ENCODE results near the gene TUFT1. TPM values are rescaled to one million over a fixed set of nuclear protein-coding genes. Genes with fewer than 3 reads are reported as not detected.

Gene TUFT1
- total RNA-seq, 1 donor from 2014 or later = 10.5 TPM

- Histone ChIP-seq H3K36me3 (peaks cover 43% of the 10 kb centered on the region), H3K27me3 (ENCODE audit: low read depth) (no peaks in the 10 kb centered on the region)
These were observed 41.3 kb downstream of the TUFT1 start for GRCh38 chr1:151581451-151581850.

DNA sequence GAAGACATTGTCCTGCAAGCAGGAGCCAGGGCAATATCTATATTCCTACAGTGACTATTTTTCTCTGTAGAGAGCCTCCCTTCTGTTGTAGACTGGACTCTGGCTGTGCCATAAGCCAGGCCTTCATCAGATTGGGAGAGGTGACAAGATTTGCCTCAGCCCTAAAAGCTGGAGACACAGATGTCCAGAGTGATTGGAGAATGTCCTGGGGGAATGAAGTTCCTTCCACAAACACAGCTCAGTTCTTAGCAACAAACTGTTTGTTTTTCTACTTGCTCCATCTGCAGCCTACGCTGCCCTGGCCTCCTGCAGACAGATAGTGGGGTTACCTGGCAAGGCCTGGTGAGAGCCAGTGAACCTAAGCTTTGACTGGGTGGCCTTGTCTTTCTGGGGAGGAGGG is 41.8 kb downstream of the TUFT1 start:
- DNase-seq (no peak), ATAC-seq (no peak)
- TF ChIP-seq CTCF (IDR thresholded peaks at IDR 0.05) = no peak
- intact Hi-C loops (cut with DNase I) = no loop called here
- Histone ChIP-seq H3K4me1 (no peaks in the 10 kb centered on the region), H3K9me3 (no peaks in the 10 kb centered on the region), H3K36me3 (peaks cover 43% of the 10 kb centered on the region), H3K27me3 (ENCODE audit: low read depth) (no peaks in the 10 kb centered on the region), H3K4me3 (no peak overlapping the region), H3K27ac (no peak overlapping the region)

More at GRCh38 chr1:151581451-151581850, 41.3 kb downstream of the TUFT1 start:
- intact Hi-C loops (cut with DNase I) = no loop called here
- H3K4me1 ChIP-seq = no peaks in the 10 kb centered on the region
- no peak overlapping the region for H3K4me3 ChIP-seq
- no peak for DNase-seq
- no peak for ATAC-seq
- no peak overlapping the region for H3K27ac ChIP-seq
- no peak for TF ChIP-seq CTCF (IDR thresholded peaks at IDR 0.05)
- no peaks in the 10 kb centered on the region for H3K9me3 ChIP-seq

DNA sequence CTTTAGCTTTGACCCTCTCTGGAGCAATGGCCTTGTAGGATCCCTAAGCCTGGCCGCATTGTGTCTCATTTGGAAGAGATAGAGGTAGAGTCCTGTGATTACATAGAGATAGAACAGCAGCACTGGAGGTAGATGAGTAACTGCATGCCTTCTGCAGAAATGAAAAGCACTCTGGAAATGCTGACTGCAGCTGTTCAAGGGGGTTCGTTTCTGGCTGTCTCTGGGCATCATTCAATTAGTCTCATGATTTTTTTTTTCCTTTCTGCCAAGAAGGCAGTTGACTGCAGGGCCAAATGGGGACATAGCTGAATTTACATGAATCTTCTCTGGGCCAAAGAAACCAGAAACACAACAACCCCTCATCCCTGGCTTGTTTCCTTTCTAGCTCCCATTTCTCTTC is 43.7 kb downstream of the TUFT1 start:
- no peaks in the 10 kb centered on the region for H3K27me3 ChIP-seq (ENCODE audit: low read depth)
- intact Hi-C loops (cut with DNase I) = no loop called here
- no peak for TF ChIP-seq CTCF (IDR thresholded peaks at IDR 0.05)
- peaks cover 38% of the 10 kb centered on the region for H3K36me3 ChIP-seq
- no peak overlapping the region for H3K27ac ChIP-seq
- no peak for ATAC-seq
- H3K4me3 ChIP-seq = no peak overlapping the region
- no peak for DNase-seq
- H3K9me3 ChIP-seq = no peaks in the 10 kb centered on the region
- H3K4me1 ChIP-seq = no peaks in the 10 kb centered on the region

DNA sequence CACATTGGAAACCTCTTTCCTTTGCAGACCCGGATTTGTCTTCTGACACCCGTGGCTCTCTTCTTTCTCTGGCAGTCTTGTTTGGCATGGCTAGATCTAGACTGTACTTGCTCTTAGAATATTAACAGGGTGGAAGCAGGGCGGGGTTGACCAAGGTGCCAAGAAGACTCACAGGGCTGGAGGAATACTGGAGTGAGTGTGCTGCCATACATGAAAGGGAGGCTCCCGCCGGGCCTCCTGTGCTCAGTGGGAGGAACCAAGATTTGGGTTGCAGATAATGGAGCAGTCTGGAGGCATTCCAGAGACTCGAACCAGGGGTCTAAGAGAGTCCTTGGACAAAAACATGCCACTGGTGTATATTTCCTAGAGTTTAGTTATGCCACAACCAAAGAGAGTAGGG is 44.2 kb downstream of the TUFT1 start:
- TF ChIP-seq CTCF (IDR thresholded peaks at IDR 0.05) = no peak
- Histone ChIP-seq H3K27ac (no peak overlapping the region), H3K36me3 (peaks cover 34% of the 10 kb centered on the region), H3K4me1 (no peaks in the 10 kb centered on the region), H3K27me3 (ENCODE audit: low read depth) (no peaks in the 10 kb centered on the region), H3K9me3 (no peaks in the 10 kb centered on the region), H3K4me3 (no peak overlapping the region)
- ATAC-seq (no peak), DNase-seq (no peak)
- intact Hi-C loops (cut with DNase I) = no loop called here

GRCh38 chr1:151584780-151585179 is 44.7 kb downstream of the TUFT1 start:
- intact Hi-C loops (cut with DNase I) = no loop called here
- H3K4me3 ChIP-seq = no peak overlapping the region
- peaks cover 29% of the 10 kb centered on the region for H3K36me3 ChIP-seq
- no peak for TF ChIP-seq CTCF (IDR thresholded peaks at IDR 0.05)
- no peaks in the 10 kb centered on the region for H3K4me1 ChIP-seq
- DNase-seq (no peak), ATAC-seq (no peak)
- H3K27ac ChIP-seq = peak overlapping the region; percentile 24
- H3K9me3 ChIP-seq = no peaks in the 10 kb centered on the region
- H3K27me3 ChIP-seq (ENCODE audit: low read depth) = no peaks in the 10 kb centered on the region

- Histone ChIP-seq H3K27ac (peak overlapping the region; percentile 24), H3K27me3 (ENCODE audit: low read depth) (no peaks in the 10 kb centered on the region), H3K4me1 (no peaks in the 10 kb centered on the region), H3K4me3 (no peak overlapping the region), H3K36me3 (peaks cover 20% of the 10 kb centered on the region), H3K9me3 (no peaks in the 10 kb centered on the region)
- intact Hi-C loops (cut with DNase I) = no loop called here
- no peak for DNase-seq
- TF ChIP-seq CTCF (IDR thresholded peaks at IDR 0.05) = no peak
- ATAC-seq = peak; percentile 89 to 93
These were observed 45.5 kb downstream of the TUFT1 start for GRCh38 chr1:151585622-151586021.

All from lower lobe of right lung (tissue), 2 donors.